ENCODE results near the gene TSPAN2.

DNA sequence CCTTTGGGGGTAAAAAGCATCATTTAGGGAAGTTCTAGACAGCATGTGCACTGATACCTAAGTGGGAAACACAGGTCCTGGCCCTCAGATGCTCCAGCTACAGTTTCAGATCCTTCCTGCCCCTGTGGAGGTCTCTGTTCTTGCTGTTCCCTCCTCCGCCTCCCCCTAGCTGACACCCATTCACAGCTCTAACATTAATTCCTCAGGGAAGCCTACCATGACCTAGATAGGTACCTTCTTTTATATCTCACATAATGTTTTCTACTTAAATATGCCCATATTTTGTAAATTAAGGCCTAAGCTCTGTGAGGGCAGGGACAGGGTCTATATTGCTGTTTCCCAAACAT is 11.3 kb downstream of the TSPAN2 start:
- TF ChIP-seq YY1 (IDR thresholded peaks at IDR 0.05) (no peak), RAD21 (IDR thresholded peaks at IDR 0.05) (no peak), EGR1 (IDR thresholded peaks at IDR 0.05; ENCODE audit: low read depth in 2 of 2) (no peak), MAX (IDR thresholded peaks at IDR 0.05) (no peak)

All from liver (tissue), 2 donors.